Activated T-cell treated with anti-CD3 and anti-CD28 coated beads for 24 hours (primary cell): ENCODE results near the gene HSPA12A.
"Not testable (repeated sequence)": the region's sequence is repeated elsewhere in the genome, so short reads cannot be mapped to it uniquely, and the experiment has no call there.

Source experiments
- DNase-seq: peaks from one replicate; pipeline ENCODE4 v3.0.0-alpha.2; 2020; ENCODE audit warnings: low read depth

HSPA12A gene

GRCh38 chr10:116715839-116716377 is 26.5 kb downstream of the HSPA12A start:
- DNase-seq: no peak

- DNase-seq: no peak
These were observed 27.0 kb downstream of the HSPA12A start for GRCh38 chr10:116715341-116715740.

GRCh38 chr10:116713846-116714245 is 28.5 kb downstream of the HSPA12A start:
- no peak for DNase-seq

GRCh38 chr10:116712989-116713543 is 29.3 kb downstream of the HSPA12A start:
- no peak for DNase-seq

- no peak for DNase-seq
These were observed 29.8 kb downstream of the HSPA12A start for GRCh38 chr10:116712519-116712918.

- DNase-seq: not testable (repeated sequence)
These were observed 30.6 kb downstream of the HSPA12A start for GRCh38 chr10:116711803-116712202.

- DNase-seq: no peak
These were observed 32.3 kb downstream of the HSPA12A start for GRCh38 chr10:116710076-116710475.

- no peak for DNase-seq
These were observed 33.5 kb downstream of the HSPA12A start for GRCh38 chr10:116708877-116709276.

GRCh38 chr10:116708391-116708821 is 34.0 kb downstream of the HSPA12A start:
- DNase-seq: no peak

- no peak for DNase-seq
These were observed 34.4 kb downstream of the HSPA12A start for GRCh38 chr10:116707981-116708380.

- DNase-seq: no peak
These were observed 36.1 kb downstream of the HSPA12A start for GRCh38 chr10:116706281-116706680.

GRCh38 chr10:116705498-116705897 is 36.9 kb downstream of the HSPA12A start:
- no peak for DNase-seq

- no peak for DNase-seq
These were observed 37.4 kb downstream of the HSPA12A start for GRCh38 chr10:116704926-116705325.

- DNase-seq: no peak
These were observed 40.2 kb downstream of the HSPA12A start for GRCh38 chr10:116702165-116702564.

- DNase-seq: no peak
These were observed 42.8 kb downstream of the HSPA12A start for GRCh38 chr10:116699471-116700150.

- no peak for DNase-seq
These were observed 43.3 kb downstream of the HSPA12A start for GRCh38 chr10:116699049-116699448.

- no peak for DNase-seq
These were observed 44.0 kb downstream of the HSPA12A start for GRCh38 chr10:116698364-116698763.

GRCh38 chr10:116697816-116698215 is 44.5 kb downstream of the HSPA12A start:
- DNase-seq: no peak

- DNase-seq: no peak
These were observed 45.4 kb downstream of the HSPA12A start for GRCh38 chr10:116696919-116697318.

- DNase-seq: no peak
These were observed 47.5 kb downstream of the HSPA12A start for GRCh38 chr10:116694927-116695268.

GRCh38 chr10:116694243-116694926 is 48.0 kb downstream of the HSPA12A start:
- DNase-seq: no peak

GRCh38 chr10:116692225-116692624 is 50.1 kb downstream of the HSPA12A start:
- DNase-seq: no peak

GRCh38 chr10:116691635-116692034 is 50.7 kb downstream of the HSPA12A start:
- no peak for DNase-seq
